SK-N-SH treated with all-trans-retinoic acid at 6 μM for 48 hours (cell line): ENCODE results near the gene LDB2.

Source experiments
- ATAC-seq: fragments of 200-7000 bp; cut with Tn5 transposase; 3 replicates; pipeline ENCODE4 v1.9.1; 2020; ENCODE audit warnings: mild to moderate bottlenecking, moderate library complexity
- ARNTL ChIP-seq: fragments of 450-650 bp; formaldehyde crosslinking; IDR thresholded peaks from 2 replicates; pipeline ENCODE4 v1.5.0; 2020; ENCODE audit warnings: low read depth, mild to moderate bottlenecking, moderate library complexity, borderline replicate concordance
- BACH2 ChIP-seq: fragments of 250-450 bp; sonication (Bioruptor Pico); IDR thresholded peaks from 2 replicates; pipeline ENCODE4 v1.9.0; 2021; ENCODE audit warnings: mild to moderate bottlenecking, borderline replicate concordance
- CSDC2 ChIP-seq: fragments of 250-450 bp; sonication (Bioruptor Pico); IDR thresholded peaks from 2 replicates; pipeline ENCODE4 v1.5.0; 2020; ENCODE audit warnings: mild to moderate bottlenecking, moderate library complexity
- ESRRG ChIP-seq: fragments of 250-450 bp; sonication (Bioruptor Pico); IDR thresholded peaks from 2 replicates; pipeline ENCODE4 v1.6.1; 2021; ENCODE audit warnings: mild to moderate bottlenecking
- GLIS3 ChIP-seq: fragments of 250-450 bp; sonication (Bioruptor Pico); IDR thresholded peaks from 2 replicates; pipeline ENCODE4 v1.5.0; 2020; ENCODE audit warnings: mild to moderate bottlenecking, moderate library complexity
- ISL1 ChIP-seq: fragments of 250-450 bp; sonication (Bioruptor Pico); IDR thresholded peaks from 2 replicates; pipeline ENCODE4 v2.1.2; 2022; ENCODE audit warnings: mild to moderate bottlenecking, moderate library complexity
- OSR1 ChIP-seq: fragments of 250-450 bp; sonication (Bioruptor Pico); IDR thresholded peaks from 2 replicates; pipeline ENCODE4 v1.8.0; 2022; ENCODE audit warnings: moderate library complexity, mild to moderate bottlenecking, inconsistent platforms
- PPARA ChIP-seq: fragments of 250-450 bp; sonication (Bioruptor Pico); IDR thresholded peaks from 2 replicates; pipeline ENCODE4 v1.5.0; 2020; ENCODE audit warnings: mild to moderate bottlenecking, borderline replicate concordance
- RARB ChIP-seq: fragments of 250-450 bp; sonication (Bioruptor Pico); IDR thresholded peaks from 2 replicates; pipeline ENCODE4 v1.8.0; 2021; ENCODE audit warnings: mild to moderate bottlenecking, moderate library complexity
- SNAI2 ChIP-seq: fragments of 250-450 bp; sonication (Bioruptor Pico); IDR thresholded peaks from 2 replicates; pipeline ENCODE4 v1.5.0; 2020; ENCODE audit warnings: mild to moderate bottlenecking, moderate library complexity
- TOX ChIP-seq: fragments of 250-450 bp; sonication (Bioruptor Pico); IDR thresholded peaks from 2 replicates; pipeline ENCODE4 v1.8.0; 2021; ENCODE audit warnings: mild to moderate bottlenecking, moderate library complexity, borderline replicate concordance
- ZC3H10 ChIP-seq: fragments of 250-450 bp; sonication (Bioruptor Pico); IDR thresholded peaks from 2 replicates; pipeline ENCODE4 v1.5.1; 2021; ENCODE audit warnings: mild to moderate bottlenecking, moderate library complexity
- ZFP3 ChIP-seq: fragments of 250-450 bp; sonication (Bioruptor Pico); IDR thresholded peaks from 2 replicates; pipeline ENCODE4 v1.5.0; 2020; ENCODE audit warnings: mild to moderate bottlenecking, moderate library complexity
- ZFP30 ChIP-seq: fragments of 450-650 bp; formaldehyde crosslinking; IDR thresholded peaks from 2 replicates; pipeline ENCODE4 v1.5.0; 2022; ENCODE audit warnings: mild to moderate bottlenecking, moderate library complexity
- ZNF565 ChIP-seq: fragments of 450-650 bp; formaldehyde crosslinking; conservative IDR thresholded peaks from 2 replicates; pipeline ENCODE4 v1.5.0; 2020; ENCODE audit warnings: low read depth, mild to moderate bottlenecking, moderate library complexity
- ZNF70 ChIP-seq: fragments of 450-650 bp; formaldehyde crosslinking; IDR thresholded peaks from 2 replicates; pipeline ENCODE4 v1.5.0; 2020; ENCODE audit warnings: mild to moderate bottlenecking, moderate library complexity
- ZNF8 ChIP-seq: fragments of 450-650 bp; formaldehyde crosslinking; IDR thresholded peaks from 2 replicates; pipeline ENCODE4 v1.5.0; 2020; ENCODE audit warnings: mild to moderate bottlenecking, moderate library complexity
- TF ChIP-seq, protein P1 (sequence below): fragments of 250-450 bp; sonication (Bioruptor Pico); IDR thresholded peaks from 2 replicates; pipeline ENCODE4 v1.5.0; 2020; ENCODE audit warnings: mild to moderate bottlenecking, moderate library complexity
- TF ChIP-seq, protein P2 (sequence below): fragments of 250-450 bp; sonication (Bioruptor Pico); IDR thresholded peaks from 2 replicates; pipeline ENCODE4 v1.8.0; 2021; ENCODE audit warnings: low read depth, mild to moderate bottlenecking, moderate library complexity, borderline replicate concordance
- TF ChIP-seq, protein P3 (sequence below): fragments of 250-450 bp; sonication (Bioruptor Pico); IDR thresholded peaks from 2 replicates; pipeline ENCODE4 v1.5.1; 2020; ENCODE audit warnings: low read depth, mild to moderate bottlenecking, moderate library complexity
- TF ChIP-seq, protein P4 (sequence below): fragments of 250-450 bp; sonication (Bioruptor Pico); IDR thresholded peaks from 2 replicates; pipeline ENCODE4 v1.8.0; 2020; ENCODE audit warnings: mild to moderate bottlenecking, moderate library complexity, borderline replicate concordance

LDB2 gene

DNA sequence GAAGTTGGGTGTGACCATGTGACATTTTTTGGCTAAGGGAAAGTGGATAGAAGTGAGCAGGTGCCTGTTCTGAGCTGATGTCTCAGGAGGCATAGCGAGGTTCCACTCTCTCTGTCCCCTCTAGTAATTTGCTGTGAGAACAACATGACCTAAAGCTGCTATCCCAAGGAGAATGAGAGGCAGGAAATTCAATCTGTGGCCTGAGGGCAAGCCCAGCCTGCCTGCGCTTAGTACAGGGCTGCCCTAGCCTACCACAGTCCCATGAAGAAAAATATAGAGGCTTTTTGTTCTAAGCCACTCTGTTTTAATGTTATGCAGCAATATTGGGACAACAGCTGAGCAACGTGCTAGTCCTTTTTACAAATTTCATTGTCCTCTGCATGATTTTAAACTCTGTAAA lies 193.1 kb downstream of the LDB2 start:
- no peak for ATAC-seq
- TF ChIP-seq BACH2 (CRISPR knock-in tag) (no peak), CSDC2 (CRISPR knock-in tag) (no peak), ZFP30 (CRISPR knock-in tag) (no peak), ESRRG (no peak), ZNF70 (CRISPR knock-in tag) (no peak), ZFP3 (CRISPR knock-in tag) (no peak), RARB (CRISPR knock-in tag) (no peak)
- TF ChIP-seq, protein P1, sequence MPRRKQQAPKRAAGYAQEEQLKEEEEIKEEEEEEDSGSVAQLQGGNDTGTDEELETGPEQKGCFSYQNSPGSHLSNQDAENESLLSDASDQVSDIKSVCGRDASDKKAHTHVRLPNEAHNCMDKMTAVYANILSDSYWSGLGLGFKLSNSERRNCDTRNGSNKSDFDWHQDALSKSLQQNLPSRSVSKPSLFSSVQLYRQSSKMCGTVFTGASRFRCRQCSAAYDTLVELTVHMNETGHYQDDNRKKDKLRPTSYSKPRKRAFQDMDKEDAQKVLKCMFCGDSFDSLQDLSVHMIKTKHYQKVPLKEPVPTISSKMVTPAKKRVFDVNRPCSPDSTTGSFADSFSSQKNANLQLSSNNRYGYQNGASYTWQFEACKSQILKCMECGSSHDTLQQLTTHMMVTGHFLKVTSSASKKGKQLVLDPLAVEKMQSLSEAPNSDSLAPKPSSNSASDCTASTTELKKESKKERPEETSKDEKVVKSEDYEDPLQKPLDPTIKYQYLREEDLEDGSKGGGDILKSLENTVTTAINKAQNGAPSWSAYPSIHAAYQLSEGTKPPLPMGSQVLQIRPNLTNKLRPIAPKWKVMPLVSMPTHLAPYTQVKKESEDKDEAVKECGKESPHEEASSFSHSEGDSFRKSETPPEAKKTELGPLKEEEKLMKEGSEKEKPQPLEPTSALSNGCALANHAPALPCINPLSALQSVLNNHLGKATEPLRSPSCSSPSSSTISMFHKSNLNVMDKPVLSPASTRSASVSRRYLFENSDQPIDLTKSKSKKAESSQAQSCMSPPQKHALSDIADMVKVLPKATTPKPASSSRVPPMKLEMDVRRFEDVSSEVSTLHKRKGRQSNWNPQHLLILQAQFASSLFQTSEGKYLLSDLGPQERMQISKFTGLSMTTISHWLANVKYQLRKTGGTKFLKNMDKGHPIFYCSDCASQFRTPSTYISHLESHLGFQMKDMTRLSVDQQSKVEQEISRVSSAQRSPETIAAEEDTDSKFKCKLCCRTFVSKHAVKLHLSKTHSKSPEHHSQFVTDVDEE: no peak

DNA sequence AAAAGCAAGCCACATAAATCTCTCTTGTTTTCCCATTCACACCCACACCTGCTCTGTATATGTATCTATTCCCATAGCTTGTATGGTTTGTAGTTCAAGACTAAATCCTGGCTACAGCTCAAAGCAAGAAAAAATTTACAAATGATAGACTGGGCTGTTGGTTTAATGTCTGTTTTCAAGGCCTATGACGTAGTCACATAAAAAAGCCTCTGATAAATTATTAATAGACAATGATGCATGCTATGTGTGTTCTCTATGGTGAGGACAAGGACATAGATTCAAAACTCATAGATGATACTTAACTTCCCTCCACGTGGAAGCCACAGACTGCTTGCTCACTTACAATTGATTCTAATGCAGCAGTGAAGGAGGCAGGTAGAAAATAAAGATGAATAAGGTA lies 194.0 kb downstream of the LDB2 start:
- TF ChIP-seq RARB (CRISPR knock-in tag): no peak
- no peak for TF ChIP-seq ZNF565 (CRISPR knock-in tag)
- no peak for TF ChIP-seq CSDC2 (CRISPR knock-in tag)
- TF ChIP-seq SNAI2 (CRISPR knock-in tag): no peak
- TF ChIP-seq ARNTL: no peak
- ATAC-seq: no peak

DNA sequence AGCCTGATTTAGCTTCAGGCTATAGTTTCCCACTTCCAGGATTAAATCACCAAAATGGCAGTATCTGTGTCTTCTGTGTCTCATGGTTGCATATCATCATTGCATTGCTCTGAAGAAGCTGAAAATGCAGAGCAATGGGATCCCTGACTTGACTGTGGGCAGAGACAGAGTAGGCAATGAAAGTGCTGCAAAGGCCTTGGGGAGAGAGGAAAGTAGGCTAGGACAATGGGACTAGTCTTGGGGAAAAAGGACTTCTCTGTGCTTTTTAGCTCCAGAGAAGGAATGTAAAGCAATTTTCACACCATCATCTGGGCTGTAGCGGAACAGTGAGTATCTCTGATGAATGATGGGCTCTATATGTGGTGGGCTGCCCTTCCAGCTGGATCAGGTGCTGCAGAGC lies 202.5 kb downstream of the LDB2 start:
- no peak for ATAC-seq
- TF ChIP-seq GLIS3 (CRISPR knock-in tag) (no peak), CSDC2 (CRISPR knock-in tag) (no peak), OSR1 (CRISPR knock-in tag) (no peak), ZC3H10 (CRISPR knock-in tag) (no peak), BACH2 (CRISPR knock-in tag) (no peak), ARNTL (no peak), RARB (CRISPR knock-in tag) (no peak), TOX (CRISPR knock-in tag) (no peak), ZFP3 (CRISPR knock-in tag) (no peak), ISL1 (CRISPR knock-in tag) (no peak), ZFP30 (CRISPR knock-in tag) (no peak), ZNF565 (CRISPR knock-in tag) (no peak), ZNF8 (CRISPR knock-in tag) (no peak), PPARA (CRISPR knock-in tag) (no peak), ESRRG (no peak), ZNF70 (CRISPR knock-in tag) (no peak)
- TF ChIP-seq, protein P1: no peak
- TF ChIP-seq, protein P2, sequence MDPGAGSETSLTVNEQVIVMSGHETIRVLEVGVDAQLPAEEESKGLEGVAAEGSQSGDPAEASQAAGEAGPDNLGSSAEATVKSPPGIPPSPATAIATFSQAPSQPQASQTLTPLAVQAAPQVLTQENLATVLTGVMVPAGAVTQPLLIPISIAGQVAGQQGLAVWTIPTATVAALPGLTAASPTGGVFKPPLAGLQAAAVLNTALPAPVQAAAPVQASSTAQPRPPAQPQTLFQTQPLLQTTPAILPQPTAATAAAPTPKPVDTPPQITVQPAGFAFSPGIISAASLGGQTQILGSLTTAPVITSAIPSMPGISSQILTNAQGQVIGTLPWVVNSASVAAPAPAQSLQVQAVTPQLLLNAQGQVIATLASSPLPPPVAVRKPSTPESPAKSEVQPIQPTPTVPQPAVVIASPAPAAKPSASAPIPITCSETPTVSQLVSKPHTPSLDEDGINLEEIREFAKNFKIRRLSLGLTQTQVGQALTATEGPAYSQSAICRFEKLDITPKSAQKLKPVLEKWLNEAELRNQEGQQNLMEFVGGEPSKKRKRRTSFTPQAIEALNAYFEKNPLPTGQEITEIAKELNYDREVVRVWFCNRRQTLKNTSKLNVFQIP (CRISPR knock-in tag): no peak
- TF ChIP-seq, protein P3, sequence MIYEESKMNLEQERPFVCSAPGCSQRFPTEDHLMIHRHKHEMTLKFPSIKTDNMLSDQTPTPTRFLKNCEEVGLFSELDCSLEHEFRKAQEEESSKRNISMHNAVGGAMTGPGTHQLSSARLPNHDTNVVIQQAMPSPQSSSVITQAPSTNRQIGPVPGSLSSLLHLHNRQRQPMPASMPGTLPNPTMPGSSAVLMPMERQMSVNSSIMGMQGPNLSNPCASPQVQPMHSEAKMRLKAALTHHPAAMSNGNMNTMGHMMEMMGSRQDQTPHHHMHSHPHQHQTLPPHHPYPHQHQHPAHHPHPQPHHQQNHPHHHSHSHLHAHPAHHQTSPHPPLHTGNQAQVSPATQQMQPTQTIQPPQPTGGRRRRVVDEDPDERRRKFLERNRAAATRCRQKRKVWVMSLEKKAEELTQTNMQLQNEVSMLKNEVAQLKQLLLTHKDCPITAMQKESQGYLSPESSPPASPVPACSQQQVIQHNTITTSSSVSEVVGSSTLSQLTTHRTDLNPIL (CRISPR knock-in tag): no peak
- TF ChIP-seq, protein P4, sequence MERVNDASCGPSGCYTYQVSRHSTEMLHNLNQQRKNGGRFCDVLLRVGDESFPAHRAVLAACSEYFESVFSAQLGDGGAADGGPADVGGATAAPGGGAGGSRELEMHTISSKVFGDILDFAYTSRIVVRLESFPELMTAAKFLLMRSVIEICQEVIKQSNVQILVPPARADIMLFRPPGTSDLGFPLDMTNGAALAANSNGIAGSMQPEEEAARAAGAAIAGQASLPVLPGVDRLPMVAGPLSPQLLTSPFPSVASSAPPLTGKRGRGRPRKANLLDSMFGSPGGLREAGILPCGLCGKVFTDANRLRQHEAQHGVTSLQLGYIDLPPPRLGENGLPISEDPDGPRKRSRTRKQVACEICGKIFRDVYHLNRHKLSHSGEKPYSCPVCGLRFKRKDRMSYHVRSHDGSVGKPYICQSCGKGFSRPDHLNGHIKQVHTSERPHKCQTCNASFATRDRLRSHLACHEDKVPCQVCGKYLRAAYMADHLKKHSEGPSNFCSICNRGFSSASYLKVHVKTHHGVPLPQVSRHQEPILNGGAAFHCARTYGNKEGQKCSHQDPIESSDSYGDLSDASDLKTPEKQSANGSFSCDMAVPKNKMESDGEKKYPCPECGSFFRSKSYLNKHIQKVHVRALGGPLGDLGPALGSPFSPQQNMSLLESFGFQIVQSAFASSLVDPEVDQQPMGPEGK (CRISPR knock-in tag): no peak
